GM12878 (cell line): ENCODE data around the gene SNX10. TPM values are rescaled to one million over a fixed set of nuclear protein-coding genes. Genes with fewer than 3 reads are reported as not detected.

Source experiments
- ATAC-seq: fragments of 200-7000 bp; cut with Tn5 transposase; 3 replicates; pipeline ENCODE4 v1.9.1; 2020; ENCODE audit warnings: mild to moderate bottlenecking, moderate library complexity
- BruUV-seq: library from RNA; stranded (reverse); fragments of 400-500 nt; replicated peaks from 2 replicates; lab custom pipeline; 2021; lab: Mats Ljungman, UMichigan
- CTCF ChIA-PET: fragments of 300-600 bp; sonication (Branson Sonifier 250); formaldehyde crosslinking; extraction: SDS; loops from one replicate; lab custom pipeline; 2021; ENCODE audit warnings: inconsistent platforms; lab: Yijun Ruan, JAX
- POLR2A ChIA-PET: fragments of 350-600 bp; formaldehyde crosslinking; extraction: SDS; loops from one replicate; lab custom pipeline; 2021; ENCODE audit warnings: inconsistent platforms; lab: Charles Lee
- RAD21 ChIA-PET: fragments of 300-600 bp; sonication (Branson Sonifier 250); formaldehyde crosslinking; loops from one replicate; lab custom pipeline; 2023; ENCODE audit warnings: antibody characterized with exemption; ENCODE audit not compliant: unreplicated experiment; lab: Charles Lee
- SMC1A ChIA-PET: fragments of 300-600 bp; sonication (Branson Sonifier 250); formaldehyde crosslinking; loops from one replicate; lab custom pipeline; 2023; ENCODE audit not compliant: unreplicated experiment, uncharacterized antibody; lab: Charles Lee
- DNase-seq: peaks from one replicate; pipeline ENCODE4 v3.0.0-alpha.2; 2011; ENCODE audit warnings: low read depth, low spot score
- FAIRE-seq: peaks from 3 replicates; lab custom pipeline; 2011; peaks lifted over from hg19 to GRCh38; lab: Jason Lieb, UNC
- H2AFZ ChIP-seq: 2 replicates; pipeline ENCODE4 v1.6.0; 2011; ENCODE audit warnings: low read depth, low read length, control low read depth; ENCODE audit not compliant: control insufficient read depth
- H3K27ac ChIP-seq: 2 replicates; pipeline ENCODE4 v1.5.1; 2011; ENCODE audit warnings: control low read depth; ENCODE audit not compliant: control insufficient read depth, insufficient read depth
- H3K27me3 ChIP-seq, 2 experiments: replicated peaks in 1 of 2; 2 replicates each; pipeline versions ENCODE4 v1.6.0 to v1.6.1; 2011; ENCODE audit warnings: low read length in 1 of 2; ENCODE audit not compliant: control insufficient read depth in 2 of 2, insufficient read depth in 2 of 2
- H3K36me3 ChIP-seq, 2 experiments: 2 replicates each; pipeline ENCODE4 v1.5.1; 2011; ENCODE audit warnings: low read length in 1 of 2; ENCODE audit not compliant: control insufficient read depth in 2 of 2, insufficient read depth in 2 of 2
- H3K4me1 ChIP-seq: 2 replicates; pipeline ENCODE4 v1.6.1; 2011; ENCODE audit warnings: mild to moderate bottlenecking, low read length, moderate library complexity, mixed read lengths; ENCODE audit not compliant: control insufficient read depth, insufficient read depth
- H3K4me2 ChIP-seq: 2 replicates; pipeline ENCODE4 v1.6.0; 2011; ENCODE audit warnings: control low read depth; ENCODE audit not compliant: control insufficient read depth, insufficient read depth
- H3K4me3 ChIP-seq: fragments of 200-600 bp; sonication (generic); 2 replicates; pipeline ENCODE4 v1.5.1; 2016
- H3K79me2 ChIP-seq: 2 replicates; pipeline ENCODE4 v1.6.0; 2011; ENCODE audit warnings: low read length; ENCODE audit not compliant: control insufficient read depth, insufficient read depth
- H3K9ac ChIP-seq: 2 replicates; pipeline ENCODE4 v1.8.0; 2011; ENCODE audit warnings: low read length, control low read depth, mixed read lengths; ENCODE audit not compliant: control insufficient read depth, insufficient read depth
- H3K9me3 ChIP-seq: replicated peaks from 3 replicates; pipeline ENCODE4 v1.5.1; 2011; ENCODE audit warnings: mild to moderate bottlenecking, low read length; ENCODE audit not compliant: control insufficient read depth, insufficient read depth
- H4K20me1 ChIP-seq: 2 replicates; pipeline ENCODE4 v1.6.0; 2011; ENCODE audit not compliant: control insufficient read depth, insufficient read depth
- E2F4 ChIP-seq: IDR thresholded peaks from 2 replicates; pipeline ENCODE4 v1.6.1; 2012; ENCODE audit warnings: low read depth, low read length, improper control_type of control experiment
- GABPA ChIP-seq: IDR thresholded peaks from 2 replicates; pipeline ENCODE4 v1.6.1; 2014; ENCODE audit warnings: antibody characterized with exemption, low read depth, mild to moderate bottlenecking, inconsistent platforms
- GATAD2B ChIP-seq: fragments of 450-650 bp; conservative IDR thresholded peaks from 2 replicates; pipeline ENCODE4 v1.6.1; 2017; ENCODE audit warnings: low read depth, mild to moderate bottlenecking, moderate library complexity
- PBX3 ChIP-seq: IDR thresholded peaks from 2 replicates; pipeline ENCODE4 v1.6.1; 2011; ENCODE audit warnings: mild to moderate bottlenecking, low read depth, low read length, moderate library complexity; ENCODE audit not compliant: insufficient replicate concordance
- POLR2AphosphoS5 ChIP-seq: IDR thresholded peaks from 2 replicates; pipeline ENCODE4 v1.6.1; 2011; ENCODE audit warnings: mild to moderate bottlenecking, low read length, inconsistent platforms
- RCOR1 ChIP-seq: conservative IDR thresholded peaks from 2 replicates; pipeline ENCODE4 v1.6.1; 2012; ENCODE audit warnings: low read depth, low read length, improper control_type of control experiment
- RFX5 ChIP-seq: IDR thresholded peaks from 2 replicates; pipeline ENCODE4 v1.6.1; 2011; ENCODE audit warnings: low read depth, low read length, improper control_type of control experiment
- SRF ChIP-seq, 2 experiments: IDR thresholded peaks; 2 replicates each; pipeline ENCODE4 v1.6.1; 2011; ENCODE audit warnings: low read depth in 2 of 2, low read length in 2 of 2, mild to moderate bottlenecking in 1 of 2, moderate library complexity in 1 of 2
- TARDBP ChIP-seq: IDR thresholded peaks from 2 replicates; pipeline ENCODE4 v1.6.1; 2016; ENCODE audit warnings: borderline replicate concordance
- WGBS: methylation state at CpG from one replicate; pipeline ENCODE4 v1.1.6; 2016; ENCODE audit warnings: low lambda C conversion rate; ENCODE audit not compliant: insufficient replicate concordance, insufficient coverage; ENCODE audit errors: missing lambda C conversion rate; 5-methylcytosine and 5-hydroxymethylcytosine counted together
- in situ Hi-C: fragments of 300-500 bp; cut with MboI; formaldehyde crosslinking; loops from 9 replicates; pipeline ENCODE4 v1.14.3; 2018; ENCODE audit warnings: mixed read lengths
- intact Hi-C: fragments of 100-400 bp; cut with micrococcal nuclease; formaldehyde crosslinking; loops from one replicate; pipeline ENCODE4 v1.14.2; 2022; ENCODE audit not compliant: unreplicated experiment
- polyA plus RNA-seq, 11 experiments: library from polyadenylated mRNA; depleted of rRNA in 4 of 11; unstranded in 6 of 11; stranded (reverse) in 5 of 11; fragments of >200 nt; fragmentation: Nextera tagmentation in 4 of 11; fragmentation: Illumina TruSeq in 1 of 11; extraction: Ambion mirVana in 4 of 11; extraction: Trizol in 1 of 11; gene quantifications; 1 replicate in 1 of 11; 2 replicates in 10 of 11; pipeline versions ENCODE4 v1.2.1 to v1.2.3, GENCODE V29; 2011 to 2016; ENCODE audit warnings: inconsistent platforms in 2 of 11, missing spikeins in 2 of 11, low read depth in 1 of 11
- total RNA-seq, 4 experiments: library from RNA; depleted of rRNA in 3 of 4; stranded (reverse); fragments of >200 nt in 3 of 4; fragmentation: Illumina TruSeq in 1 of 4; extraction: Trizol in 1 of 4; gene quantifications; 2 replicates each; pipeline versions ENCODE4 v1.2.1 to v1.2.3, GENCODE V29; 2013 to 2021
- TF ChIP-seq, protein P1 (sequence below): IDR thresholded peaks from 2 replicates; pipeline ENCODE4 v1.6.1; 2012; ENCODE audit warnings: mild to moderate bottlenecking, low read depth, low read length
- TF ChIP-seq, protein P2 (sequence below): fragments of 150-350 bp; IDR thresholded peaks from 2 replicates; pipeline ENCODE4 v1.6.1; 2014; ENCODE audit warnings: mild to moderate bottlenecking, low read depth, low read length

The SNX10 gene
- total and polyA plus RNA-seq, 10 of the 15 experiments (the other 5 are each of a cell fraction or from before 2014, with no cell fraction given), result 22.0 to 56.2 (median 30.1) TPM

- TF ChIP-seq PBX3 (no peak), GABPA (no peak)
Measured at GRCh38 chr7:26370011-26370410, 78.3 kb downstream of the SNX10 start (continued).

- Histone ChIP-seq H3K27ac (no peak overlapping the region), H3K9ac (no peak overlapping the region), H3K4me2 (no peak overlapping the region), H3K36me3 (peaks cover 2 to 3% of the 10 kb centered on the region in 2 experiments), H3K27me3 (no peaks in the 10 kb centered on the region), H3K4me3 (no peak overlapping the region), H3K79me2 (no peaks in the 10 kb centered on the region), H3K4me1 (peaks cover 6% of the 10 kb centered on the region), H2AFZ (no peak overlapping the region), H3K9me3 (no peaks in the 10 kb centered on the region), H4K20me1 (no peaks in the 10 kb centered on the region)
- intact Hi-C loops (no loop called here), in situ Hi-C loops (no loop called here)
- ChIA-PET SMC1A (interaction anchor here (0.7 to 5.0 kb wide), 14 partner anchors 9 to 484 kb away, joined by 3 to 36 read pairs (median 4); partner anchors contain the start of gene SNX10), CTCF (interaction anchor here (0.7 to 3.2 kb wide), 20 partner anchors 9 to 789 kb away, joined by 3 to 14 read pairs (median 4); partner anchors contain the start of gene SNX10), POLR2A (no interaction called here), RAD21 (interaction anchor here (1.1 to 1.6 kb wide), 6 partner anchors 124 to 791 kb away, joined by 3 to 7 read pairs (median 4); no protein-coding TSS in a partner anchor)
- FAIRE-seq (no peak), DNase-seq (no peak), ATAC-seq (no peak)
- WGBS, result 100% methylated on average over 3 of the region's 3 CpGs
- BruUV-seq, result no TSS peak
- TF ChIP-seq POLR2AphosphoS5 (no peak), E2F4 (no peak), SRF (IDR thresholded peaks at IDR 0.05; ENCODE audit: low read depth in 2 of 2, low read length in 2 of 2) (no peak), RFX5 (no peak), GATAD2B (no peak), RCOR1 (no peak), TARDBP (no peak)
- TF ChIP-seq, protein P1, sequence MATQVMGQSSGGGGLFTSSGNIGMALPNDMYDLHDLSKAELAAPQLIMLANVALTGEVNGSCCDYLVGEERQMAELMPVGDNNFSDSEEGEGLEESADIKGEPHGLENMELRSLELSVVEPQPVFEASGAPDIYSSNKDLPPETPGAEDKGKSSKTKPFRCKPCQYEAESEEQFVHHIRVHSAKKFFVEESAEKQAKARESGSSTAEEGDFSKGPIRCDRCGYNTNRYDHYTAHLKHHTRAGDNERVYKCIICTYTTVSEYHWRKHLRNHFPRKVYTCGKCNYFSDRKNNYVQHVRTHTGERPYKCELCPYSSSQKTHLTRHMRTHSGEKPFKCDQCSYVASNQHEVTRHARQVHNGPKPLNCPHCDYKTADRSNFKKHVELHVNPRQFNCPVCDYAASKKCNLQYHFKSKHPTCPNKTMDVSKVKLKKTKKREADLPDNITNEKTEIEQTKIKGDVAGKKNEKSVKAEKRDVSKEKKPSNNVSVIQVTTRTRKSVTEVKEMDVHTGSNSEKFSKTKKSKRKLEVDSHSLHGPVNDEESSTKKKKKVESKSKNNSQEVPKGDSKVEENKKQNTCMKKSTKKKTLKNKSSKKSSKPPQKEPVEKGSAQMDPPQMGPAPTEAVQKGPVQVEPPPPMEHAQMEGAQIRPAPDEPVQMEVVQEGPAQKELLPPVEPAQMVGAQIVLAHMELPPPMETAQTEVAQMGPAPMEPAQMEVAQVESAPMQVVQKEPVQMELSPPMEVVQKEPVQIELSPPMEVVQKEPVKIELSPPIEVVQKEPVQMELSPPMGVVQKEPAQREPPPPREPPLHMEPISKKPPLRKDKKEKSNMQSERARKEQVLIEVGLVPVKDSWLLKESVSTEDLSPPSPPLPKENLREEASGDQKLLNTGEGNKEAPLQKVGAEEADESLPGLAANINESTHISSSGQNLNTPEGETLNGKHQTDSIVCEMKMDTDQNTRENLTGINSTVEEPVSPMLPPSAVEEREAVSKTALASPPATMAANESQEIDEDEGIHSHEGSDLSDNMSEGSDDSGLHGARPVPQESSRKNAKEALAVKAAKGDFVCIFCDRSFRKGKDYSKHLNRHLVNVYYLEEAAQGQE, result no peak
- TF ChIP-seq, protein P2, sequence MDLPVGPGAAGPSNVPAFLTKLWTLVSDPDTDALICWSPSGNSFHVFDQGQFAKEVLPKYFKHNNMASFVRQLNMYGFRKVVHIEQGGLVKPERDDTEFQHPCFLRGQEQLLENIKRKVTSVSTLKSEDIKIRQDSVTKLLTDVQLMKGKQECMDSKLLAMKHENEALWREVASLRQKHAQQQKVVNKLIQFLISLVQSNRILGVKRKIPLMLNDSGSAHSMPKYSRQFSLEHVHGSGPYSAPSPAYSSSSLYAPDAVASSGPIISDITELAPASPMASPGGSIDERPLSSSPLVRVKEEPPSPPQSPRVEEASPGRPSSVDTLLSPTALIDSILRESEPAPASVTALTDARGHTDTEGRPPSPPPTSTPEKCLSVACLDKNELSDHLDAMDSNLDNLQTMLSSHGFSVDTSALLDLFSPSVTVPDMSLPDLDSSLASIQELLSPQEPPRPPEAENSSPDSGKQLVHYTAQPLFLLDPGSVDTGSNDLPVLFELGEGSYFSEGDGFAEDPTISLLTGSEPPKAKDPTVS, result no peak
Measured at GRCh38 chr7:26372249-26372648, 80.6 kb downstream of the SNX10 start.
